ENCODE results near the gene PLEKHG3.

DNA sequence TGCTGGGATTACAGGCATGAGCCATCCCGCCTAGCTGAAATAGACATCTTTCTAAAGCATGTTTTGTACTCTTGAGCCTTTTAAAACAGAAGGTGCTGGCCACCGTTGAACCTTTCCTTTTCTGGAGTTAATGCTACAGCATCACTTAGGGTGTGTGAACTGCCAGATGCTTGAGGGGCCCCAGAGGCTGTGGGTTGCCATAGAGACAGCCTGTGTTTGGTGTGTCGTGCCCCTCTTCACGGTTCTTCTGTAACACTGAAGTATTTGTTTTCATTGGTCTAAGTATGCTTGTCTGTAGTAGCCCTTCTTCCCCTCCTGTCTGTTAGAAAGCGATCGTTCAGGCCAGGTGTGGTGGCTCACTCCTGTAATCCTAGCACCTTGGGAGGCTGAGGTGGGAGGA is 30.8 kb downstream of the PLEKHG3 start:
- TF ChIP-seq RBBP5 (conservative IDR thresholded peaks at IDR 0.05), result no peak
- TF ChIP-seq CHD1 (IDR thresholded peaks at IDR 0.05; ENCODE audit: low read depth, low read length), result no peak
- TF ChIP-seq NFIC (IDR thresholded peaks at IDR 0.05; ENCODE audit: low read depth, low read length), result no peak
- TF ChIP-seq TARDBP (IDR thresholded peaks at IDR 0.05; ENCODE audit: borderline replicate concordance), result no peak
- no peak for TF ChIP-seq CTCF (IDR thresholded peaks at IDR 0.05 in 2 of 3, conservative IDR thresholded peaks at IDR 0.05 in 1 of 3; ENCODE audit: control insufficient read depth in 2 of 3, extremely low read depth in 1 of 3, insufficient read depth in 1 of 3, low read depth in 3 of 3, low read length in 3 of 3)
- TF ChIP-seq JUNB (IDR thresholded peaks at IDR 0.05), result no peak
- no peak for TF ChIP-seq SIN3A (IDR thresholded peaks at IDR 0.05; ENCODE audit: low read depth, low read length)
- no peak for TF ChIP-seq HDGF (IDR thresholded peaks at IDR 0.05)
- TF ChIP-seq, protein P1, sequence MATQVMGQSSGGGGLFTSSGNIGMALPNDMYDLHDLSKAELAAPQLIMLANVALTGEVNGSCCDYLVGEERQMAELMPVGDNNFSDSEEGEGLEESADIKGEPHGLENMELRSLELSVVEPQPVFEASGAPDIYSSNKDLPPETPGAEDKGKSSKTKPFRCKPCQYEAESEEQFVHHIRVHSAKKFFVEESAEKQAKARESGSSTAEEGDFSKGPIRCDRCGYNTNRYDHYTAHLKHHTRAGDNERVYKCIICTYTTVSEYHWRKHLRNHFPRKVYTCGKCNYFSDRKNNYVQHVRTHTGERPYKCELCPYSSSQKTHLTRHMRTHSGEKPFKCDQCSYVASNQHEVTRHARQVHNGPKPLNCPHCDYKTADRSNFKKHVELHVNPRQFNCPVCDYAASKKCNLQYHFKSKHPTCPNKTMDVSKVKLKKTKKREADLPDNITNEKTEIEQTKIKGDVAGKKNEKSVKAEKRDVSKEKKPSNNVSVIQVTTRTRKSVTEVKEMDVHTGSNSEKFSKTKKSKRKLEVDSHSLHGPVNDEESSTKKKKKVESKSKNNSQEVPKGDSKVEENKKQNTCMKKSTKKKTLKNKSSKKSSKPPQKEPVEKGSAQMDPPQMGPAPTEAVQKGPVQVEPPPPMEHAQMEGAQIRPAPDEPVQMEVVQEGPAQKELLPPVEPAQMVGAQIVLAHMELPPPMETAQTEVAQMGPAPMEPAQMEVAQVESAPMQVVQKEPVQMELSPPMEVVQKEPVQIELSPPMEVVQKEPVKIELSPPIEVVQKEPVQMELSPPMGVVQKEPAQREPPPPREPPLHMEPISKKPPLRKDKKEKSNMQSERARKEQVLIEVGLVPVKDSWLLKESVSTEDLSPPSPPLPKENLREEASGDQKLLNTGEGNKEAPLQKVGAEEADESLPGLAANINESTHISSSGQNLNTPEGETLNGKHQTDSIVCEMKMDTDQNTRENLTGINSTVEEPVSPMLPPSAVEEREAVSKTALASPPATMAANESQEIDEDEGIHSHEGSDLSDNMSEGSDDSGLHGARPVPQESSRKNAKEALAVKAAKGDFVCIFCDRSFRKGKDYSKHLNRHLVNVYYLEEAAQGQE (IDR thresholded peaks at IDR 0.05; ENCODE audit: low read depth, low read length), result no peak
- no peak for TF ChIP-seq JUND (IDR thresholded peaks at IDR 0.05; ENCODE audit: low read depth, low read length)
